AG04450 (cell line): ENCODE data around the gene TMEM179B. TPM values are rescaled to one million over a fixed set of nuclear protein-coding genes. Genes with fewer than 3 reads are reported as not detected.
"Not testable (repeated sequence)": the region's sequence is repeated elsewhere in the genome, so short reads cannot be mapped to it uniquely, and the experiment has no call there.

Source experiments
- CTCF ChIA-PET: fragments of 300-600, 350-600 bp; formaldehyde crosslinking; extraction: SDS; loops from one replicate; lab custom pipeline; 2022; ENCODE audit warnings: antibody characterized with exemption, inconsistent platforms; lab: Charles Lee
- POLR2A ChIA-PET: fragments of 350-600 bp; formaldehyde crosslinking; extraction: SDS; loops from one replicate; lab custom pipeline; 2021; ENCODE audit warnings: antibody characterized with exemption, inconsistent platforms; lab: Yijun Ruan, JAX
- DNase-seq: peaks from one replicate; pipeline ENCODE4 v3.0.0-alpha.2; 2011; ENCODE audit warnings: low read depth, low spot score
- H3K27ac ChIP-seq: one replicate; pipeline ENCODE4 v1.5.1; 2012; ENCODE audit warnings: low read depth, low read length, control low read depth
- H3K27me3 ChIP-seq: one replicate; pipeline ENCODE4 v1.6.0; 2012; ENCODE audit warnings: low read length; ENCODE audit not compliant: control insufficient read depth, insufficient read depth
- H3K4me3 ChIP-seq: 2 replicates; pipeline ENCODE4 v1.5.1; 2011; ENCODE audit warnings: mild to moderate bottlenecking, low read depth, low read length, control low read depth
- H3K9me3 ChIP-seq: 2 replicates; pipeline ENCODE4 v1.5.1; 2012; ENCODE audit warnings: low read length; ENCODE audit not compliant: control insufficient read depth, insufficient read depth
- CTCF ChIP-seq: IDR thresholded peaks from 2 replicates; pipeline ENCODE4 v1.5.1; 2011; ENCODE audit warnings: low read depth, low read length, control low read depth, inconsistent platforms
- polyA plus RNA-seq: library from polyadenylated mRNA; depleted of rRNA; stranded (reverse); fragments of >200 nt; gene quantifications from 2 replicates; pipeline ENCODE4 v1.2.3, GENCODE V29; 2011

The TMEM179B gene
- polyA plus RNA-seq, 1 experiment = 51.7 TPM

- Histone ChIP-seq H3K27me3 (no peaks in the 10 kb centered on the region), H3K9me3 (no peaks in the 10 kb centered on the region), H3K4me3 (peak overlapping the region; percentile 94), H3K27ac (no peak overlapping the region)
- no peak for TF ChIP-seq CTCF
- ChIA-PET POLR2A (interaction anchor here (0.6 to 1.8 kb wide), 22 partner anchors 9 to 239 kb away, joined by 3 to 31 read pairs (median 4); partner anchors contain the start of genes C11orf98, CSKMT, EEF1G and HNRNPUL2), CTCF (interaction anchor here (0.7 to 3.3 kb wide), 4 partner anchors 8 to 72 kb away, joined by 3 to 14 read pairs (median 8); partner anchors contain the start of gene POLR2G)
- DNase-seq = no peak
Observed at GRCh38 chr11:62752994-62753735, 34.0 kb upstream of the TMEM179B start.

GRCh38 chr11:62753736-62754603 lies 33.2 kb upstream of the TMEM179B start, which contains the start of gene ZBTB3:
TSS of gene ZBTB3 (minus strand) at chr11:62754160. CDS start at chr11:62753664, 496 bp downstream.
- ChIA-PET CTCF (interaction anchor here (0.7 to 3.3 kb wide), 5 partner anchors 8 to 99 kb away, joined by 3 to 14 read pairs (median 7); partner anchors contain the start of gene POLR2G), POLR2A (interaction anchor here (0.6 to 1.8 kb wide), 29 partner anchors 8 to 249 kb away, joined by 3 to 31 read pairs (median 4); partner anchors contain the start of genes C11orf98, CSKMT, EEF1G and HNRNPUL2)
- DNase-seq = peak; percentile 97
- Histone ChIP-seq H3K27ac (peak within 1 kb of the TSS; percentile 80), H3K27me3 (no peaks in the 10 kb centered on the region), H3K4me3 (peak within 1 kb of the TSS; percentile 94), H3K9me3 (no peaks in the 10 kb centered on the region)
- TF ChIP-seq CTCF = no peak

GRCh38 chr11:62755086-62755615 lies 32.1 kb upstream of the TMEM179B start:
- H3K9me3 ChIP-seq = no peaks in the 10 kb centered on the region
- CTCF ChIA-PET = interaction anchor here (3.3 kb wide), 1 partner anchor 31 kb away, joined by 14 read pairs; no protein-coding TSS in a partner anchor
- no peaks in the 10 kb centered on the region for H3K27me3 ChIP-seq
- H3K27ac ChIP-seq = no peak overlapping the region
- H3K4me3 ChIP-seq = no peak overlapping the region
- POLR2A ChIA-PET = no interaction called here
- no peak for DNase-seq
- TF ChIP-seq CTCF = no peak

- no peak overlapping the region for H3K4me3 ChIP-seq
- POLR2A ChIA-PET = interaction anchor here (1.4 kb wide), 1 partner anchor 83 kb away, joined by 3 read pairs; no protein-coding TSS in a partner anchor
- no peak for DNase-seq
- no peak overlapping the region for H3K27ac ChIP-seq
- H3K27me3 ChIP-seq = no peaks in the 10 kb centered on the region
- no peak for TF ChIP-seq CTCF
- CTCF ChIA-PET = interaction anchor here (0.6 kb wide), 2 partner anchors 278 to 1220 kb away, joined by 3 to 4 read pairs; no protein-coding TSS in a partner anchor
- no peaks in the 10 kb centered on the region for H3K9me3 ChIP-seq
Observed at GRCh38 chr11:62757846-62758788, 29.1 kb upstream of the TMEM179B start.

- H3K27ac ChIP-seq, DNase-seq, H3K9me3 ChIP-seq, H3K27me3 ChIP-seq, H3K4me3 ChIP-seq: not testable (repeated sequence)
- POLR2A ChIA-PET = interaction anchor here (0.6 to 1.1 kb wide), 4 partner anchors 10 to 96 kb away, joined by 3 to 8 read pairs (median 4); partner anchors contain the start of genes C11orf98, CSKMT and TAF6L
- CTCF ChIA-PET = interaction anchor here (0.6 to 0.7 kb wide), 2 partner anchors 122 to 589 kb away, joined by 3 to 6 read pairs; no protein-coding TSS in a partner anchor
Observed at GRCh38 chr11:62760867-62761227, 26.4 kb upstream of the TMEM179B start.
